ENCODE data around the gene DNAJC30.

Gene DNAJC30

DNA sequence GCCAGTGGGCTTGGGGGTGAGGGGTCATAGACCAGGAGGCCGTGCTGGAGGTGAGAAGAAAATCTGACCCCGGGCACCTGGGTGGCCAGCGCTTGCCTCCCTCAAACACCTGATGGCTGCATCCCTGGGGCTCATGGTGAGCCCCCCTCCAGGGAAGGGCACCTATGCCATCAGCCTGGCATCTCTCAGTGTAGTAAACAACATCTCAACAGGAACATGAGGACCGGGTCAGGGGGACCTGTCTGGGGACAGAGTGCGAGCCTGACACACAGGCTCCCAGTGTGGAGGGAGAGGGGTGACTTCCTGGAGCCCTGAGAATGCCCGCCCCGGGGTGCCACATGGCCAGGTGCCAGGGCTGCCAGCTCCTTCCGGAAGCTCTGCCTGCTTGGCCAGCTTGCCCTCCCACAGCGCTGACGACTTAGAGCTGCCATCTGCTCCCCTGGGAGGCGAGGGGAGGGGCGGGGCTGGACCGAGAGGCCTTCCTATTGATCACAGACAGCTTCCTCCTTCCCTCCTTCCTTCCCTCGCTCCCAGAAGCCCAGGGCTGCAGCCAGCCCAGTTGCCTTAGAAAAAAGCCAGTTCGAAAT lies 23.9 kb upstream of the DNAJC30 start:
- no peak for DNase-seq (ENCODE audit: low read depth)

DNA sequence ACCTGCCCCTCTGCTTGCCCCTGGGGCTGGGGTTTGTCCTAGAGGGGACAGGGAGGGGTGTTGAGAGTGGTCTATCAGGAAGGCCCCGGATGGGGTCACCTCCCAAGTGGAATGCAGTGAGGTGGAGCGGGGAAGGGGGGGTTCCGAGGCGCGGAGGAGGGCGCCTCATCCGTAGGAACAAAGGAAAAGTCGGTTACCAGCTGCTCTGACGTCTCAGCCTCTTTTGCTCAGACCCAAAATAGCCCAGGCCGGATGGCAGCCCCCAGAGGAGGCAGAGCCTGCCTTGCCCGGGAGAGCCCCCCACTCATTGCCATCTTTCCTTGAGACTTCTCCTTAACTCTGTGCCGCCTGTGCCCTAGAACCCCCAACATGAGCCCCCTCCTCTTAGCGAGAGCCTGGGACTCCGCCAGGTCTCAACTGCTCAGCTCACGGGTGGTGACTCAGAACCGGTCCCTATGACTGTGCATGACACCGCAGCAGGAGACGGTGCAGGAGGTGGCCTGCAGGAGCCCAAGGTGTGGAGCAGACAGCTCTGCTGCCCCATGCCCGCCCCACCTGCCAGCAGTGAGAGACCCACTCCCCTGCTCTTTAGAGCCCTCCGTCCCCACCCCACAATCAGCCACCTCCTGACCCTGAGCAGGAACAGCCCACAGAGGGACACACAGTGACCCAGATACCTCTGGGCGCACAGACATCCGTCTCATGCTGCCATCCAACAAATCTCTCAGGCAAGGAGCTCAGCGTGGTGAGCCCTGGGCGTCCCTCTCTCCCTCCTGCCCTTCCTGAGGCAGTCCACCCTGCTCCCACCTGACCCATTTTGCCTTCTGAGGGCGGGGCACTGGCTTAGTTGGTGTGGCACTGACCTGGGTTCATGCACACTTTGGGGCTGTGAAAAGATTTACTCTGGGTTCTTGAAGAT lies 23.1 kb upstream of the DNAJC30 start:
- no peak for DNase-seq (ENCODE audit: low read depth)

GRCh38 chr7:73705551-73705920 lies 22.3 kb upstream of the DNAJC30 start:
- DNase-seq (ENCODE audit: low read depth) = no peak

DNA sequence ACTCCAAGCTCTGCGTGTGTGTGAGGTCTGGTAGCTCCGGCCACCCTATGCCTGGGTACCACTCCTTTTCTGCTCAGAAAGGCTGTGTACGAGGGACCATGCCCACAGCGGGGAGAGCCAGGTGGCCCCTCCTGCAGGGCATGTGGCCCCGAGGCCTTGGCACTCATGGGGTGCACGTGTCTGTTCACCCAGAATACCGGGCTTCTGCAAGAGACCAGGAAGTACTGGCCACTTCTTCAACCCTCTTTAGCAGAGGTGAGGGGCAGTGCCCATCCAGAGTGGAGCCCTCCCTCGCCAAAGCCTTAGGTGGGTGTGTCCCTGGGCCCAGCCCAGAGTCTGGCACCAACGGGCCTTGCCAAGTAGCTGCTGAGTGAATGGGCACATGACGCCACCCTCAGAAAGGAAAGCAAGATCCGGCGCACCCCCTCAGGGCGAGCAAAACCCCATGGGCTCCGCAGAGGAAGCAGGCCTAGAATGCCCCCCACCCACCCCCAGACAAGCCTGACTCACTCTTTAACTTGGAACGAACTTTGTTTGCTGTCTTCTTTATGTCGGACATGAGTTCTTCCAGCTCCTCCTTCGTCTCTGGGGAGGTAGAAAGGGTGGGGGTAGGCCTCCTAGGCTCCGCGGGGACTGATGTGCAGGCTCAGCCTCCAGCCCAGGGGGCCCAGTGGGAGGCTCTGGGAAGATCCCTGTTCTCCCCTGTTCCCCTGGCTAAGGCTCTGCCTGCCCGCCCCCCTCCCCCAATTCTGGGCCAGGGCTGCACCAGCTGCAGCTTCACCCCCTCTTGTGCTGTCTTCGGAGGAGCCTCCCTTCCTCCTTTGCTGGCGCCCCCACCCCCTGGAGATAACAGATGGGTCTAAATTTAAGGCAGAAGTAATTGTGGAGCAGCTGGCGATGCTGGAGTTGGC lies 21.6 kb upstream of the DNAJC30 start:
- DNase-seq (ENCODE audit: low read depth) = no peak

DNA sequence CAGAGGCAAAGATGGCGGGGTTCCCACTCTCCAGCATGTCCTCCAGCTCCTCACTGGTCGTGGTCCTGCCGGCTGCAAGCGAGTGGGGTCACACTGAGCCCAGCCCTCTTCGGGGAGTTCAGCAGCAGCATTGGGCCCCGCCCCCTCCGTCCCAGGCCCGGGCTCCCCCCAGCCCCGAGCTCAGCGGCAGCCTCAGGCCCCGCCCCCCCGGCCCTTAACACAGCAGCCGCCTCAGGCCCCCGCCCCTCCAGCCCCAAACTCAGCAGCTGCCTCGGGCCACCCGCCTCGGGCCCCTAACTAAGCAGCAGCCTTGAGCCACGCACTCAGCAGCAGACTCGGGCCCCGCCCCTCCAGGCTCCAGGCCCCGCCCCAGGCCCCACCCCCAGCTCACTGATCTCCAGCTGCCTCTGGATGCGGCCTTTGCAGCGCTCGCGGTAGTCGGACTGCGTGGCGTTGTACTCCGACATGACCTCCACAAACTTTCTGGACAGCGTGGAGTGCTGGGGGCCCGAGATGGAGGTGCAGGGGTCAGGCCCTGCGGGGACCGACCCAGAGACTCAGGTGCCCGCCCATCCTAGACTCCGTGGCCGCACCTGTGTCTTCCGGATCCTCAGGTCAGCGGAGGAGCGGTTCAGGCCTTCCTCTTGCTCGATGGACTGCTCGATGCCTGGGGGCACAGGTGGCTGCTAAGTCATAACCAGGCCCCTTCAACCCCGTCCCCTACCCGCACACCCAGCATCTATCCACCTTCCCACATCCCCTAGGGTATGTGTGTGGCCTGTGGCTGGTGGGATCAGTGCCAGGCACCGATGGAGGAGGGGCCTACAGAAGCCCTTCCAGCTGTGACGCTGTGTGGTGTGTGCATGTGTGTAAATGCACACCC lies 20.7 kb upstream of the DNAJC30 start:
- no peak for DNase-seq (ENCODE audit: low read depth)

GRCh38 chr7:73703225-73703624 lies 20.0 kb upstream of the DNAJC30 start:
- no peak for DNase-seq (ENCODE audit: low read depth)

GRCh38 chr7:73702665-73703064 lies 19.4 kb upstream of the DNAJC30 start:
- DNase-seq (ENCODE audit: low read depth) = no peak

- DNase-seq (ENCODE audit: low read depth) = no peak
Observed at GRCh38 chr7:73702226-73702625, 19.0 kb upstream of the DNAJC30 start.

- DNase-seq (ENCODE audit: low read depth) = no peak
Observed at GRCh38 chr7:73701357-73701995, 18.2 kb upstream of the DNAJC30 start.

DNA sequence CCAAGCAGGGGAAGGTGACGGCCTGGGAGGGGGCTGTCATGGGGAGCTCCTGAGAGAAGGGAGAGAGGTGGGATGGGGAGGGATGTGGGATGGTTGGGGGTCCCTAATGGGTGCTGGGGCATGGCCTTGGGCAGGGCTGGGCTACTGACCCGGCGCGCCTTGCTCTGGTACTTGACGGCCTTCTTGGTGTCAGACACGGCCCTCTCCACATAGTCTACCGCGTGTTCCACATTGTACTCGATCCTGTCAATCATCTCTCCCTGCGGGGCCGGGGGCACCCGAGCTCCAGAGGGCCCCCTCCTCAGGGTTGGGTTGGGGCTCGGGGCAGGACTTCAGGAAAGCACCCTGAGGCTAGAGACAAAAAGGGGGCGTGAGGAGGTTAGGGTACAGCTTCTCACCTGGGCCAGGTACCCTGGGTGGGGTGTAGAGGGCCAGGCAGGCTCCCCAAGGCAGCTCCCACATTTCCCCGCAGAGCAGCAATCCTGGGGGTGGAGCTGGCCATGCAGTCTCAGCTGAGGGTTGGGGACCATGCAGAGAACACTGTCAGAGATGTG lies 17.4 kb upstream of the DNAJC30 start:
- no peak for DNase-seq (ENCODE audit: low read depth)

DNA sequence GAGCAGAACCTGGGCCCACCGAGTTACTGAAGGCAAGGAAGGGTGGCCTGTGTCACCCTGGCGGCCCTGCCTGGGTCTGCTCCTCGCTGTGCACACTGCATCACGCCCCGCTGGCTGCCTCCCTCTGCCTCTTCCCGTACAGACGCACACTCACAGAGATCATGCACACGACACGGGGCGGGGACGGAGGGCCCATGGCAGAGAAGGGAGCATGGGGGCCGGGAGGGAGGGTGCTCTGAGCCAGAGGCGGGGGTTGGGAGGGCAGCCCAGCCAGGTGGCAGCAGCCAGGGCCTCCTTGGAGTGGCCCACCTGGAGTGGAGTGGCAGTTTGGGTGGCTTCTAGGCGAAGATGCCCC lies 16.8 kb upstream of the DNAJC30 start:
- no peak for DNase-seq (ENCODE audit: low read depth)

DNA sequence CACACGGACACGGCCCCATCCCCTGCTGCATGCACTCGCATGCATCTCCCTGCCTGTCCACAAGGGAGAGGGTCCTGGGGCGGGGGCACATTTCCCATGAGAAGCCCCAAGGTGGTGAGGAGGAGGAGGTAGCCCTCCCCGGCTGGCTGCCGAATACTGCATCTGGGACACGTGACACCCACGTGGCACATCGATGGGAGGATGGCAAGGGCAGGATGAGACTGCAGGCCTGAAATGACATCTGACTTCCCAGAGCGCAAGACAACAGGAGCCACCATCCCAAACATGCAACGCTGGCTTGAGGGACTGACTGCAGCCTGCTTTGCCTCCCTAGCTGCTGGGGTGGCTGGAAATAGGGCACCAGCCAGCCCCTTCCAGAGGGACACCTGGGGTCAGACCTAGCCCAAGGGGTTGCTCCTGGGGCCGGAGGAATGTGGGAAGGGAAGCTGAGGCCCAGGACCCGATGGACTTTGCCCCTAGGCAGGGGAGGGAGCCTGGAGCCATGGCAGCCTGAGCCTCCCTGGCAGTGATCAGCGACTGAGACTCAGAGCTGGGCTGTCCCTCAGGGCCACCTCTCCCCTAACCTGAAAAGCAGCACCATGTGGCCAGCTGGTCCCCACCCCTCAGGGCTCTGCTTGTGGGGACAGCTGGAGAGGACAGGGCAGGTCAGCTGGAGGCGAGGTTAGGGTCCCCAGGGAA lies 16.3 kb upstream of the DNAJC30 start:
- DNase-seq (ENCODE audit: low read depth) = no peak

DNA sequence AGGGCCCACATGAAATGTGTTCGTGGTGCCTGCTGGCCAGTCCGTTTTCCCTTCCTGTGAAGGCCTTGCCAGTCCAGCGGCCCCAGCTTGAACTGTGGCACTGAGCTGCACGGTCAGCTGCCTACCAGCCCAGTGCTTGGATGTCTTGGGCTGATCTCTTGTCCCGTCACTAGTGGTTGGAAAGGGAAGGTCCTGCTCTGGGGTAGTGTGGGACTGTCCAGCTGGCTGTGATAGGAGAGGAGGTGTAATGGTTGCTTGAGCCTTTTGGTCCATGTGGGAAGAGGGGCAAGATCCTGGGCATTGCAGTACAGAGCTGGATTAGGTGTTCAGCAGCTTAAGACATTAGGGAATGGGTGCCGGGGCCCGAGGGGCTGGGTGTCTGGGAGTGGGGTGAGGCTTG lies 15.2 kb upstream of the DNAJC30 start:
- DNase-seq (ENCODE audit: low read depth) = no peak

DNA sequence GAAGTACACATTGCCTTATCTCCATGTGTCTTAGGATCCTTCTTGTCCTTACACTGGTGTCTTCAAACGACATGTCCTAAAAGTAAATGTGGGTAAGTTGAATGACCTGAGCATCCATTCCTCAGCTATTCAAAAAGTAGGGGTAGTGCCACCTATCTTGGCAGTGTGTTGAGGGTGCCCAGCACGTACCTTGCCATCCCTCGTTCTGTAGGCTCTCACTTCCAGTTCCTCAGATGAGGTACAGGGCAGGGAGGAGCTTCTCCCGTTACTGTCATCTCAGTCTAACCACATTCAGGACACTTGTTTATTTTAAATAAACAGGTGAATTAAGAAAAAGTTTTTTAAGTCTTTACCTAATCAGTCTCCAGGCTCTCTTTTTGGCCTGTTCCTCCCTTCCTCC lies 13.1 kb upstream of the DNAJC30 start:
- no peak for DNase-seq (ENCODE audit: low read depth)

DNA sequence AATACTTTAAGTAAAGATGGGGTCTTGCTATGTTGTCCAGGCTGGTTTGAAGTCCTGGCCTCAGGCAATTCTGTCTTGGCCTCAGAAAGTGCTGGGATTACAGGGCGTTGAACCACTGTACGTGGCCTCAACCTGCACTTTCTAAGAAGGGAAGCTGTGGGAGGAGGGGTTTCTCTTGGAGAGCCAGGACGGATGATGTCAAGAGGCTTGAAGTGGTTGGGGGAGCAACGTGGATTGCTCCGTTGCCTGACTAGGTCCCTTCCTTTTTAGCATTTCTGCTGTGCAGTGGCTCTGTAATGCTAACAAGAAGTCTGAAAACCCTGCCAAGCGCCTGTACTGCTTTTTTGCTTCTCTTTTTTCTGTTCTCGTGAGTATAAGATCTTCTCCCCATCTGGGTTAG lies 7.4 kb upstream of the DNAJC30 start:
- DNase-seq (ENCODE audit: low read depth) = no peak

- no peak for DNase-seq (ENCODE audit: low read depth)
Observed at GRCh38 chr7:73688288-73688687, 5.0 kb upstream of the DNAJC30 start.

DNA sequence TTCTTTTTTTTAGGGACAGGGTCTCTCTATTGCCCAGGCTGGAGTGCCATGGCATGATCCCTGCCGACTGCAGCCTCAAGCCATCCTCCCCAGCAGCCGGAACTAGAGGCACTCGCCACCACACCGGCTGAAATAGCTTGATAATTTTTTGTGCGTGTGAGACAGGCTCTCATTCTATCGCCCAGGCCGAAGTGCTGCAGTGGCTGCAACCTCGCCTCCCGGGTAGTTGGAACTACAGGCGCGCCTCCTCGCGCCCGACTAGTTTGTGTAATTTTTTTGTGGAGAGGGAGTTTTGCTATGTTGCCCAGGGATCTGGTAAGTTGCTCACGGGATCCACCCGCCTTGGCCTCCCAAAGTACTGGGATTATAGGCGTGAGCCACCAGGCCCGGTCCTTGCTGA lies 2.1 kb upstream of the DNAJC30 start:
- no peak for DNase-seq (ENCODE audit: low read depth)

- DNase-seq (ENCODE audit: low read depth) = no peak
Observed at GRCh38 chr7:73683788-73684693, 788 bp upstream of the DNAJC30 start.

DNA sequence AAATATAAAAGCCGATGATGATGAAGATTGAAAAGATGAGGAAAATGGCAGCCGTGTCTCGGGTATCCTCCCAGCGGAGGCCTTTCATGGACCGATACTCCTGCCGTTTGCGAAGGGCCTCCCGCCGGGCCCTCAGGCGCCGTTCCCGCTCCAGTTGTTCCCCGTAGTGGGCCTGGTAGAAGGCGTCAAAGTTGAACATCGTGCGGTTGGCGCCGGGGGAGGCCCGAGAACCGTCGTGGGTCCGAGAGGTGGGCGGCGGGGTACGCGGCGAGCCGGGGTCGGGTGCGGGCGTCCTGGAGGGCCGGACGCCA lies 553 bp downstream of the DNAJC30 start:
- DNase-seq (ENCODE audit: low read depth) = no peak
